ENCODE measurements around the gene ANKRD52.

Gene ANKRD52

GRCh38 chr12:56237552-56237951, 20.6 kb downstream of the ANKRD52 start:
- Histone ChIP-seq H3K4me3 (ENCODE audit: low read depth in 1 of 2, low read length in 2 of 2) (no peak overlapping the region), H3K27ac (ENCODE audit: low read length) (no peak overlapping the region), H3K4me1 (ENCODE audit: control insufficient read depth in 1 of 2, insufficient read depth in 2 of 2, low read length in 2 of 2) (no peaks in the 10 kb centered on the region), H3K9me3 (ENCODE audit: control insufficient read depth in 1 of 2, low read length in 2 of 2) (no peaks in the 10 kb centered on the region), H3K27me3 (ENCODE audit: low read depth, low read length) (no peaks in the 10 kb centered on the region), H3K36me3 (ENCODE audit: control insufficient read depth in 1 of 2, insufficient read depth in 2 of 2, low read length in 2 of 2) (peaks cover 24 to 61% of the 10 kb centered on the region in 2 donors)

- Histone ChIP-seq H3K9me3 (ENCODE audit: control insufficient read depth in 1 of 2, low read length in 2 of 2) (no peaks in the 10 kb centered on the region), H3K36me3 (ENCODE audit: control insufficient read depth in 1 of 2, insufficient read depth in 2 of 2, low read length in 2 of 2) (peaks cover 20 to 56% of the 10 kb centered on the region in 2 donors), H3K27me3 (ENCODE audit: low read depth, low read length) (no peaks in the 10 kb centered on the region), H3K4me3 (ENCODE audit: low read depth in 1 of 2, low read length in 2 of 2) (no peak overlapping the region), H3K27ac (ENCODE audit: low read length) (no peak overlapping the region), H3K4me1 (ENCODE audit: control insufficient read depth in 1 of 2, insufficient read depth in 2 of 2, low read length in 2 of 2) (no peaks in the 10 kb centered on the region)
These were observed 21.2 kb downstream of the ANKRD52 start for GRCh38 chr12:56236985-56237384.

GRCh38 chr12:56236091-56236490, 22.1 kb downstream of the ANKRD52 start:
- no peak overlapping the region for H3K4me3 ChIP-seq (ENCODE audit: low read depth in 1 of 2, low read length in 2 of 2)
- H3K27me3 ChIP-seq (ENCODE audit: low read depth, low read length): no peaks in the 10 kb centered on the region
- H3K36me3 ChIP-seq (ENCODE audit: control insufficient read depth in 1 of 2, insufficient read depth in 2 of 2, low read length in 2 of 2): peaks cover 15 to 47% of the 10 kb centered on the region in 2 donors
- H3K27ac ChIP-seq (ENCODE audit: low read length): no peak overlapping the region
- no peaks in the 10 kb centered on the region for H3K4me1 ChIP-seq (ENCODE audit: control insufficient read depth in 1 of 2, insufficient read depth in 2 of 2, low read length in 2 of 2)
- no peaks in the 10 kb centered on the region for H3K9me3 ChIP-seq (ENCODE audit: control insufficient read depth in 1 of 2, low read length in 2 of 2)

GRCh38 chr12:56234746-56235436, 23.3 kb downstream of the ANKRD52 start:
- Histone ChIP-seq H3K9me3 (ENCODE audit: control insufficient read depth in 1 of 2, low read length in 2 of 2) (no peaks in the 10 kb centered on the region), H3K27me3 (ENCODE audit: low read depth, low read length) (no peaks in the 10 kb centered on the region), H3K4me3 (ENCODE audit: low read depth in 1 of 2, low read length in 2 of 2) (no peak overlapping the region), H3K36me3 (ENCODE audit: control insufficient read depth in 1 of 2, insufficient read depth in 2 of 2, low read length in 2 of 2) (peaks cover 6 to 35% of the 10 kb centered on the region in 2 donors), H3K4me1 (ENCODE audit: control insufficient read depth in 1 of 2, insufficient read depth in 2 of 2, low read length in 2 of 2) (no peaks in the 10 kb centered on the region), H3K27ac (ENCODE audit: low read length) (no peak overlapping the region)

GRCh38 chr12:56231184-56231582, 27.0 kb downstream of the ANKRD52 start:
- no peaks in the 10 kb centered on the region for H3K4me1 ChIP-seq (ENCODE audit: control insufficient read depth in 1 of 2, insufficient read depth in 2 of 2, low read length in 2 of 2)
- H3K27ac ChIP-seq (ENCODE audit: low read length): peak overlapping the region; percentile 77
- peak overlapping the region in 1 of 2 donors; percentile 52 for H3K4me3 ChIP-seq (ENCODE audit: low read depth in 1 of 2, low read length in 2 of 2)
- H3K9me3 ChIP-seq (ENCODE audit: control insufficient read depth in 1 of 2, low read length in 2 of 2): no peaks in the 10 kb centered on the region
- H3K27me3 ChIP-seq (ENCODE audit: low read depth, low read length): no peaks in the 10 kb centered on the region
- H3K36me3 ChIP-seq (ENCODE audit: control insufficient read depth in 1 of 2, insufficient read depth in 2 of 2, low read length in 2 of 2): peaks cover 1 to 12% of the 10 kb centered on the region in 2 donors

- H3K4me3 ChIP-seq (ENCODE audit: low read depth in 1 of 2, low read length in 2 of 2): peak overlapping the region in 1 of 2 donors; percentile 52
- H3K27me3 ChIP-seq (ENCODE audit: low read depth, low read length): no peaks in the 10 kb centered on the region
- no peaks in the 10 kb centered on the region for H3K4me1 ChIP-seq (ENCODE audit: control insufficient read depth in 1 of 2, insufficient read depth in 2 of 2, low read length in 2 of 2)
- no peaks in the 10 kb centered on the region for H3K9me3 ChIP-seq (ENCODE audit: control insufficient read depth in 1 of 2, low read length in 2 of 2)
- peak overlapping the region; percentile 77 for H3K27ac ChIP-seq (ENCODE audit: low read length)
- peaks cover 4 to 9% of the 10 kb centered on the region in 2 donors for H3K36me3 ChIP-seq (ENCODE audit: control insufficient read depth in 1 of 2, insufficient read depth in 2 of 2, low read length in 2 of 2)
These were observed 27.6 kb downstream of the ANKRD52 start for GRCh38 chr12:56230432-56231183.

- peak within 1 kb of the TSS; percentile 77 for H3K27ac ChIP-seq (ENCODE audit: low read length)
- H3K4me1 ChIP-seq (ENCODE audit: control insufficient read depth in 1 of 2, insufficient read depth in 2 of 2, low read length in 2 of 2): peaks cover 0 to 2% of the 10 kb centered on the region in 2 donors
- H3K36me3 ChIP-seq (ENCODE audit: control insufficient read depth in 1 of 2, insufficient read depth in 2 of 2, low read length in 2 of 2): peaks cover 4 to 9% of the 10 kb centered on the region in 2 donors
- peak within 1 kb of the TSS in 1 of 2 donors; percentile 52 for H3K4me3 ChIP-seq (ENCODE audit: low read depth in 1 of 2, low read length in 2 of 2)
- H3K27me3 ChIP-seq (ENCODE audit: low read depth, low read length): no peaks in the 10 kb centered on the region
- H3K9me3 ChIP-seq (ENCODE audit: control insufficient read depth in 1 of 2, low read length in 2 of 2): no peaks in the 10 kb centered on the region
These were observed 28.2 kb downstream of the ANKRD52 start, which contains the start of gene SLC39A5 for GRCh38 chr12:56229916-56230431. SLC39A5 (plus strand) TSS chr12:56230051; CDS start chr12:56231275, 1,224 bp downstream.

- H3K4me3 ChIP-seq (ENCODE audit: low read depth in 1 of 2, low read length in 2 of 2): no peak overlapping the region
- H3K4me1 ChIP-seq (ENCODE audit: control insufficient read depth in 1 of 2, insufficient read depth in 2 of 2, low read length in 2 of 2): peaks cover 0 to 7% of the 10 kb centered on the region in 2 donors
- H3K9me3 ChIP-seq (ENCODE audit: control insufficient read depth in 1 of 2, low read length in 2 of 2): no peaks in the 10 kb centered on the region
- no peak overlapping the region for H3K27ac ChIP-seq (ENCODE audit: low read length)
- H3K27me3 ChIP-seq (ENCODE audit: low read depth, low read length): no peaks in the 10 kb centered on the region
- peaks cover 4 to 9% of the 10 kb centered on the region in 2 donors for H3K36me3 ChIP-seq (ENCODE audit: control insufficient read depth in 1 of 2, insufficient read depth in 2 of 2, low read length in 2 of 2)
These were observed 29.1 kb downstream of the ANKRD52 start for GRCh38 chr12:56229082-56229481.

GRCh38 chr12:56224954-56225353, 33.2 kb downstream of the ANKRD52 start:
- peak overlapping the region; percentile 81 to 84 for H3K4me3 ChIP-seq (ENCODE audit: low read depth in 1 of 2, low read length in 2 of 2)
- peak overlapping the region; percentile 80 for H3K27ac ChIP-seq (ENCODE audit: low read length)
- H3K27me3 ChIP-seq (ENCODE audit: low read depth, low read length): no peaks in the 10 kb centered on the region
- peaks cover 4 to 19% of the 10 kb centered on the region in 2 donors for H3K36me3 ChIP-seq (ENCODE audit: control insufficient read depth in 1 of 2, insufficient read depth in 2 of 2, low read length in 2 of 2)
- peaks cover 4 to 32% of the 10 kb centered on the region in 2 donors for H3K4me1 ChIP-seq (ENCODE audit: control insufficient read depth in 1 of 2, insufficient read depth in 2 of 2, low read length in 2 of 2)
- H3K9me3 ChIP-seq (ENCODE audit: control insufficient read depth in 1 of 2, low read length in 2 of 2): no peaks in the 10 kb centered on the region

- peaks cover 4 to 33% of the 10 kb centered on the region in 2 donors for H3K4me1 ChIP-seq (ENCODE audit: control insufficient read depth in 1 of 2, insufficient read depth in 2 of 2, low read length in 2 of 2)
- H3K27me3 ChIP-seq (ENCODE audit: low read depth, low read length): no peaks in the 10 kb centered on the region
- peak within 1 kb of the TSS; percentile 80 for H3K27ac ChIP-seq (ENCODE audit: low read length)
- H3K9me3 ChIP-seq (ENCODE audit: control insufficient read depth in 1 of 2, low read length in 2 of 2): no peaks in the 10 kb centered on the region
- H3K4me3 ChIP-seq (ENCODE audit: low read depth in 1 of 2, low read length in 2 of 2): peak within 1 kb of the TSS; percentile 81 to 84
- peaks cover 4 to 17% of the 10 kb centered on the region in 2 donors for H3K36me3 ChIP-seq (ENCODE audit: control insufficient read depth in 1 of 2, insufficient read depth in 2 of 2, low read length in 2 of 2)
These were observed 34.0 kb downstream of the ANKRD52 start, which contains the start of gene NABP2 for GRCh38 chr12:56224102-56224701. NABP2 (plus strand) TSS chr12:56224342; CDS start chr12:56224857, 515 bp downstream.

Data from muscle layer of duodenum (tissue), 2 donors.